Measurements from ENCODE around the gene LUZP2.

GRCh38 chr11:24609192-24610119 lies 112.6 kb downstream of the LUZP2 start:
- TF ChIP-seq TAF1 (IDR thresholded peaks at IDR 0.05; ENCODE audit: borderline replicate concordance, low read depth, low read length) = no peak
- no peak for TF ChIP-seq POLR2A (IDR thresholded peaks at IDR 0.05; ENCODE audit: low read depth, low read length)
